ENCODE measurements around the gene B9D1.

B9D1 gene

GRCh38 chr17:19376811-19377210, 14.3 kb upstream of the B9D1 start:
- no peak for DNase-seq (ENCODE audit: low spot score)

GRCh38 chr17:19375732-19376131, 13.2 kb upstream of the B9D1 start:
- DNase-seq (ENCODE audit: low spot score): no peak

GRCh38 chr17:19374136-19374535, 11.6 kb upstream of the B9D1 start:
- no peak for DNase-seq (ENCODE audit: low spot score)

- DNase-seq (ENCODE audit: low spot score): no peak
Measured at GRCh38 chr17:19372866-19373504, 10.5 kb upstream of the B9D1 start.

- no peak for DNase-seq (ENCODE audit: low spot score)
Measured at GRCh38 chr17:19372439-19372838, 9.9 kb upstream of the B9D1 start.

- DNase-seq (ENCODE audit: low spot score): no peak
Measured at GRCh38 chr17:19372011-19372370, 9.5 kb upstream of the B9D1 start.

- DNase-seq (ENCODE audit: low spot score): no peak
Measured at GRCh38 chr17:19371259-19372010, 8.9 kb upstream of the B9D1 start.

GRCh38 chr17:19370493-19370960, 8.0 kb upstream of the B9D1 start:
- no peak for DNase-seq (ENCODE audit: low spot score)

- DNase-seq (ENCODE audit: low spot score): no peak
Measured at GRCh38 chr17:19369846-19370492, 7.4 kb upstream of the B9D1 start.

- DNase-seq (ENCODE audit: low spot score): no peak
Measured at GRCh38 chr17:19369107-19369778, 6.7 kb upstream of the B9D1 start.

GRCh38 chr17:19368229-19368628, 5.7 kb upstream of the B9D1 start:
- DNase-seq (ENCODE audit: low spot score): no peak

- DNase-seq (ENCODE audit: low spot score): no peak
Measured at GRCh38 chr17:19366637-19366972, 4.1 kb upstream of the B9D1 start.

GRCh38 chr17:19365833-19366636, 3.5 kb upstream of the B9D1 start:
- DNase-seq (ENCODE audit: low spot score): no peak

GRCh38 chr17:19365499-19365817, 2.9 kb upstream of the B9D1 start:
- DNase-seq (ENCODE audit: low spot score): no peak

GRCh38 chr17:19364699-19365498, 2.4 kb upstream of the B9D1 start:
- DNase-seq (ENCODE audit: low spot score): no peak

- DNase-seq (ENCODE audit: low spot score): no peak
Measured at GRCh38 chr17:19363460-19364035, 1.0 kb upstream of the B9D1 start.

- no peak for DNase-seq (ENCODE audit: low spot score)
Measured at GRCh38 chr17:19363114-19363438, 553 bp upstream of the B9D1 start.

GRCh38 chr17:19361944-19362276, 613 bp downstream of the B9D1 start:
- no peak for DNase-seq (ENCODE audit: low spot score)

GRCh38 chr17:19361326-19361725, 1.2 kb downstream of the B9D1 start:
- DNase-seq (ENCODE audit: low spot score): no peak

GRCh38 chr17:19360772-19361171, 1.8 kb downstream of the B9D1 start:
- no peak for DNase-seq (ENCODE audit: low spot score)

GRCh38 chr17:19359856-19360255, 2.7 kb downstream of the B9D1 start:
- DNase-seq (ENCODE audit: low spot score): no peak
